HG03039 (cell line): ENCODE data around the gene RBM46.
"Not testable (repeated sequence)": the region's sequence is repeated elsewhere in the genome, so short reads cannot be mapped to it uniquely, and the experiment has no call there.

Experiments used
- ATAC-seq: cut with Tn5 transposase; IDR thresholded peaks from one replicate; pipeline ENCODE4 v1.9.1; 2021; ENCODE audit warnings: mild to moderate bottlenecking, moderate library complexity; ENCODE audit not compliant: unreplicated experiment

RBM46 gene

GRCh38 chr4:154836513-154836912 lies 55.4 kb downstream of the RBM46 start:
- ATAC-seq = no peak

DNA sequence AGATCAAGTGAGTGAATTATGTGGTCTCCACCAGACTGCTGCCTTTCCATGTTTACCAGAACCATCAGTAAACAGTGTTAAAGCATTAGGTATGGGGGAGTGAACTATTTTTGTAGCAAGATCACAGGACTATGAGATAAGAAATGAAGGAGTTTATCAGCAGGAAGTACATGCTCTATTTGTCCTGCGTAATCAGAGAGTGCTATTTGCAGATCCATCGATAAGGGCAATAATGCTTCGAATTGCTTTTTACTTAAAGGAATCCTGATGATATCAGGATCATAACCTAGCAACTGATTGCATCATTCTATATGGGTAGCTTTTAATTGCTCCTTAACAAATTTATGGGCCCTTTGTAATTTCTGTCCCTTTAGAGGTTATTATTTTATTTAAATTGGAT lies 57.1 kb downstream of the RBM46 start:
- no peak for ATAC-seq

- no peak for ATAC-seq
Observed at GRCh38 chr4:154838694-154839093, 57.6 kb downstream of the RBM46 start.

- ATAC-seq = no peak
Observed at GRCh38 chr4:154854362-154854761, 73.3 kb downstream of the RBM46 start.

GRCh38 chr4:154858166-154858565 lies 77.1 kb downstream of the RBM46 start:
- no peak for ATAC-seq

DNA sequence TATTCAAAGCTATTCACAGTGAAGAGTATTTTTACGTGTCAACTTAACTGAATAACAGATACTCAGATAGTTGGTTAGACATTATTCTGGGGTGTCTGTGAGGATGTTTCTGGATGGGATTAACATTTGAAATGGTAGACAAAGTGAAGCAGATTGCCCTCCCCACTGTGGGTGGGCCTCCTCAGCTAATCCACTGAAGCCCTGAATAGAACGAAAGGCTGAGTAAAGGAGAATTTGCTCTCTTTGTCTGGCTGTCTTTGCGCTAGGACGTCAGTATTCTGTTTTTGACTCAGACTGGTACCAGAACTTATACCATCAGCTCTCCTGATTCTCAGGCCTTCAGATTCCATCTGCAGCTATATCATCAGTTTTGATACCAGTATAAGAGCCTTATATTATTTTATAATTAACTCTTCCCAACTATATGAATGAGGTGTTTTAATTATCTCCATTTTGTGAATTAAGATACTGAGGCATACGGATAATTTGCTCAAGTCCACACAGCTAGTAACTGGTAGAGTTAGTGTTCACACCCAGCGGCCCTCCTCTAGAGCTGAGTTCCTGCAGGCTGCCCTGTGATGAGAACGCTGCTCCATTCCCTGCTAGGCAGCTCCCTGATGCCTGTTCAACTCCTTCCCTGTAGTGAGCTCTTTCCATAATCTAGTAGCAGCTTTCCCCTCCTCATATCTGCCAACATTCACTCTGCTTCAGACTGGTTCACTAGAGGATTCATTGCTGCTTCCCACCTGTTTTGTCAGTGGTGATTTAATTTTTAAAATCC lies 87.5 kb downstream of the RBM46 start:
- ATAC-seq = no peak

DNA sequence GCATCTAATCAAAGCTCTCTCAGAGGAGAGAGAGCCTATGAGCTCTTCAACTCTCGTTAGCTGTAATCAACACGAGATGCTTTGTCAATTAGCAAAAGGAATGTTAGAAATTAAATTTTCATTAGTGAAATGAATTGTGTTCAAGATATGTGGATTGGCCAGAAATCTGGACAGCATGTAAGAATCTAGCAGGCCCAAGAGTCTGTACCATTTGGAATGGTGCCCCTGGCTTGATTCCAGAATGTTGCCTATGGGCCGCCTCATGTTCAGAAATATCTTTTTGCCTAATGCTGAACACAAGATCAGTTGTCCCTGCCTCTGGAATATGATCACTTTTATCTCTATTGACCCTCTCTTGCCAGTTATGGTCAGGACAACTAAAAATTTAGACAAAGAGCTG lies 88.2 kb downstream of the RBM46 start:
- no peak for ATAC-seq

DNA sequence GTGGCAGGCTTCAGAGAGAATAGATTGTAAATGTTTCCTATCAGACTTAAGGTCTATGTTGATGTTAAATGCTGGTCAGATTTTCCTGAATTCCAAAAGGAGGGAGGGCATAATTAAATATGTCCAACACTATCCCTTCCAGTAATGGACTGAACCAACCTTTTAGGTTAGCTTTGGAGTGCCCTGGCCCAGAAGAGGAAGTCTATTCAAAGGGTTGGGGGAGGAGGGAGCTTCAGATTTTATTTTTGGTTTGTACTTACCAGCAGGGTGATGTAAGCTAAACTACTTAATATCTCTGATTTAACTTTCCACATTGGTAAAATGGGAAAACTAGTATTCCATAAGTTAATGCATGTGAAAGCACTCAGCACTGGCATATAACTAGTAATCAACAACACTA lies 91.1 kb downstream of the RBM46 start:
- ATAC-seq = no peak

- not testable (repeated sequence) for ATAC-seq
Observed at GRCh38 chr4:154874049-154874448, 93.0 kb downstream of the RBM46 start.

GRCh38 chr4:154877110-154877760 lies 96.2 kb downstream of the RBM46 start:
- ATAC-seq = no peak
